K562 (cell line): ENCODE data around the gene TBXAS1. TPM values are rescaled to one million over a fixed set of nuclear protein-coding genes. Genes with fewer than 3 reads are reported as not detected.

ENCODE experiments used
- ATAC-seq: fragments of 200-7000 bp; cut with Tn5 transposase; 3 replicates; pipeline ENCODE4 v1.9.1; 2020; ENCODE audit warnings: moderate library complexity
- BruUV-seq: library from RNA; stranded (reverse); fragments of 400-500 nt; replicated peaks from 2 replicates; lab custom pipeline; 2021; lab: Mats Ljungman, UMichigan
- CTCF ChIA-PET: fragments of 300-600 bp; formaldehyde crosslinking; extraction: SDS; loops from one replicate; lab custom pipeline; 2021; ENCODE audit warnings: low intra/inter-chr PET ratio; lab: Yijun Ruan, JAX
- POLR2A ChIA-PET: fragments of 300-600, 350-650 bp; sonication (Branson Sonifier 250); formaldehyde crosslinking; extraction: SDS; loops from one replicate; lab custom pipeline; 2021; ENCODE audit warnings: antibody characterized with exemption, inconsistent platforms; lab: Yijun Ruan, JAX
- DNase-seq, 4 experiments: peaks; one replicate each; pipeline versions ENCODE4 v3.0.0 to v3.0.0-alpha.2; 2011 to 2018; ENCODE audit warnings: low spot score in 3 of 4, mixed read lengths in 3 of 4; ENCODE audit errors: extremely low read depth in 1 of 4
- FAIRE-seq: peaks from 2 replicates; lab custom pipeline; 2011; peaks lifted over from hg19 to GRCh38; lab: Jason Lieb, UNC
- H2AFZ ChIP-seq: 2 replicates; pipeline ENCODE4 v1.6.0; 2011; ENCODE audit warnings: low read depth, low read length, control low read depth, inconsistent platforms
- H3K27ac ChIP-seq: fragments of 200-600 bp; 3 replicates; pipeline ENCODE4 v1.8.0; 2011; ENCODE audit warnings: low read depth, mild to moderate bottlenecking, control low read depth, inconsistent platforms, low read length, moderate library complexity, mixed read lengths; ENCODE audit errors: extremely low read depth
- H3K27me3 ChIP-seq, 2 experiments: fragments of 300-600 bp in 1 of 2; 2 replicates in 1 of 2; 3 replicates in 1 of 2; pipeline versions ENCODE4 v1.6.0 to v1.8.0; 2011; ENCODE audit warnings: inconsistent platforms in 2 of 2, low read length in 2 of 2, mild to moderate bottlenecking in 1 of 2, mixed read lengths in 1 of 2, moderate library complexity in 1 of 2; ENCODE audit not compliant: control insufficient read depth in 2 of 2, insufficient read depth in 2 of 2
- H3K36me3 ChIP-seq: fragments of 300-600 bp; 3 replicates; pipeline ENCODE4 v1.8.0; 2011; ENCODE audit warnings: mild to moderate bottlenecking, low read length, inconsistent platforms; ENCODE audit not compliant: control insufficient read depth, insufficient read depth
- H3K4me1 ChIP-seq, 2 experiments: fragments of 200-600 bp in 1 of 2; replicated peaks in 1 of 2; 2 replicates in 1 of 2; 3 replicates in 1 of 2; pipeline versions ENCODE4 v1.5.1 to v1.8.0; 2011; ENCODE audit warnings: inconsistent platforms in 2 of 2, low read length in 2 of 2, mild to moderate bottlenecking in 1 of 2, mixed read lengths in 1 of 2, moderate library complexity in 1 of 2; ENCODE audit not compliant: control insufficient read depth in 2 of 2, insufficient read depth in 2 of 2
- H3K4me2 ChIP-seq: 2 replicates; pipeline ENCODE4 v1.6.1; 2011; ENCODE audit warnings: low read length, control low read depth, inconsistent platforms, mixed read lengths; ENCODE audit not compliant: insufficient read depth
- H3K4me3 ChIP-seq: fragments of 200-600 bp; sonication (generic), shearing (Covaris generic); 2 replicates; pipeline ENCODE4 v1.5.1; 2016; ENCODE audit warnings: control low read depth, inconsistent platforms
- H3K79me2 ChIP-seq: fragments of 200-600 bp; 3 replicates; pipeline ENCODE4 v1.8.0; 2011; ENCODE audit warnings: low read length, inconsistent platforms; ENCODE audit not compliant: control insufficient read depth, insufficient read depth
- H3K9ac ChIP-seq, 2 experiments: 2 replicates each; pipeline versions ENCODE4 v1.6.0 to v1.6.1; 2011; ENCODE audit warnings: low read depth in 2 of 2, low read length in 2 of 2, control low read depth in 1 of 2, inconsistent platforms in 1 of 2, mild to moderate bottlenecking in 1 of 2, mixed read lengths in 1 of 2; ENCODE audit not compliant: insufficient read depth in 1 of 2
- H3K9me1 ChIP-seq: one replicate; pipeline ENCODE4 v1.6.0; 2011; ENCODE audit warnings: inconsistent platforms, mild to moderate bottlenecking, low read length, moderate library complexity; ENCODE audit not compliant: control insufficient read depth, insufficient read depth
- H3K9me3 ChIP-seq: replicated peaks from 2 replicates; pipeline ENCODE4 v1.5.1; 2011; ENCODE audit warnings: low read depth, low read length, inconsistent platforms; ENCODE audit not compliant: control insufficient read depth, insufficient read depth
- H4K20me1 ChIP-seq: replicated peaks from 2 replicates; pipeline ENCODE4 v1.6.1; 2011; ENCODE audit warnings: low read length, inconsistent platforms, mixed read lengths; ENCODE audit not compliant: control insufficient read depth, insufficient read depth
- ADNP ChIP-seq: fragments of 200-800 bp; sonication (Bioruptor generic); IDR thresholded peaks from 2 replicates; pipeline ENCODE4 v1.6.1; 2016; ENCODE audit warnings: missing genetic modification characterization, missing compliant biosample characterization
- BCOR ChIP-seq: fragments of 450-650 bp; IDR thresholded peaks from 2 replicates; pipeline ENCODE4 v1.6.1; 2016
- CXXC5 ChIP-seq: fragments of 250-450 bp; sonication (Bioruptor Pico); IDR thresholded peaks from 2 replicates; pipeline ENCODE4 v1.8.0; 2022; ENCODE audit warnings: inconsistent platforms, mild to moderate bottlenecking, moderate library complexity
- DACH1 ChIP-seq: fragments of 450-650 bp; IDR thresholded peaks from 2 replicates; pipeline ENCODE4 v1.6.1; 2018; ENCODE audit not compliant: partially characterized antibody
- EHMT2 ChIP-seq: fragments of 450-650 bp; IDR thresholded peaks from 2 replicates; pipeline ENCODE4 v1.6.1; 2018; ENCODE audit warnings: antibody characterized with exemption
- GTF2F1 ChIP-seq: IDR thresholded peaks from 2 replicates; pipeline ENCODE4 v1.6.1; 2011; ENCODE audit warnings: low read depth, low read length, improper control_type of control experiment
- KDM1A ChIP-seq, 2 experiments: fragments of 450-650 bp; IDR thresholded peaks; 2 replicates each; pipeline ENCODE4 v1.6.1; 2016; ENCODE audit warnings: mild to moderate bottlenecking in 2 of 2
- KLF16 ChIP-seq: IDR thresholded peaks from 2 replicates; pipeline ENCODE4 v1.6.1; 2016; ENCODE audit warnings: antibody characterized with exemption
- PCBP2 ChIP-seq: fragments of 200-400 bp; formaldehyde crosslinking; IDR thresholded peaks from 2 replicates; pipeline ENCODE4 v1.6.1; 2018; ENCODE audit warnings: low read length, low read depth, mild to moderate bottlenecking, moderate library complexity; ENCODE audit not compliant: poor library complexity, severe bottlenecking
- WHSC1 ChIP-seq: IDR thresholded peaks from one replicate; pipeline ENCODE4 v1.6.1; 2012; ENCODE audit warnings: low read length, control low read depth, inconsistent platforms
- ZBTB7A ChIP-seq: IDR thresholded peaks from 2 replicates; pipeline ENCODE4 v1.6.1; 2011; ENCODE audit warnings: low read depth, mild to moderate bottlenecking, low read length, moderate library complexity, borderline replicate concordance; ENCODE audit not compliant: control insufficient read depth
- ZNF146 ChIP-seq: IDR thresholded peaks from one replicate; pipeline ENCODE4 v1.6.1; 2018; ENCODE audit warnings: missing compliant biosample characterization; ENCODE audit not compliant: unreplicated experiment
- ZNF175 ChIP-seq: fragments of 200-800 bp; sonication (Bioruptor generic); IDR thresholded peaks from 2 replicates; pipeline ENCODE4 v1.6.1; 2016; ENCODE audit warnings: low read depth, mild to moderate bottlenecking, missing genetic modification characterization, missing compliant biosample characterization
- ZNF384 ChIP-seq: IDR thresholded peaks from 2 replicates; pipeline ENCODE4 v1.6.1; 2012; ENCODE audit warnings: low read depth, low read length, improper control_type of control experiment
- ZSCAN29 ChIP-seq: fragments of 450-650 bp; IDR thresholded peaks from 2 replicates; pipeline ENCODE4 v1.6.1; 2017
- WGBS: fragments of 100-300 bp; shearing (Covaris generic); methylation state at CpG from one replicate; pipeline ENCODE4 v1.1.6; 2016; ENCODE audit warnings: low coverage, mixed read lengths; ENCODE audit not compliant: insufficient coverage; ENCODE audit errors: missing lambda C conversion rate; 5-methylcytosine and 5-hydroxymethylcytosine counted together
- in situ Hi-C: fragments of 300-500 bp; cut with MboI; formaldehyde crosslinking; loops from 4 replicates; pipeline ENCODE4 v1.15.0; 2018; ENCODE audit warnings: inconsistent platforms, mixed read lengths
- intact Hi-C: fragments of 100-400 bp; cut with micrococcal nuclease; formaldehyde crosslinking; loops from 2 replicates; pipeline ENCODE4 v1.14.2; 2022
- polyA plus RNA-seq, 8 experiments: library from polyadenylated mRNA; depleted of rRNA in 4 of 8; stranded (reverse) in 5 of 8; unstranded in 3 of 8; fragments of >200 nt; fragmentation: Nextera tagmentation in 2 of 8; fragmentation: Illumina TruSeq in 1 of 8; extraction: Ambion mirVana in 2 of 8; extraction: Trizol in 1 of 8; gene quantifications; 2 replicates each; pipeline versions ENCODE4 v1.2.1 to v1.2.3, GENCODE V29; 2011 to 2014; ENCODE audit warnings: inconsistent platforms in 1 of 8, missing spikeins in 1 of 8
- total RNA-seq, 7 experiments: library from RNA; depleted of rRNA in 6 of 7; stranded (reverse); fragments of >200 nt in 6 of 7; fragmentation: Illumina TruSeq in 2 of 7; extraction: Trizol in 2 of 7; gene quantifications; 2 replicates each; pipeline versions ENCODE4 v1.2.1 to v1.2.3, GENCODE V29; 2011 to 2021; ENCODE audit warnings: low replicate concordance in 1 of 7

Gene TBXAS1
- total and polyA plus RNA-seq, 9 of the 15 experiments (the other 6 are each of a cell fraction or from before 2014, with no cell fraction given), result 1.1 to 8.3 (median 1.9) TPM

GRCh38 chr7:139946533-139946932 is 117.5 kb downstream of the TBXAS1 start (continued):
- TF ChIP-seq DACH1, result no peak
- no peak for TF ChIP-seq GTF2F1

GRCh38 chr7:139947021-139947420 is 118.0 kb downstream of the TBXAS1 start:
- no peak for DNase-seq
- 0 out of 2 replicates have a peak, but pooled peaks cover 3% of the 10 kb centered on the region for H3K9me3 ChIP-seq
- TF ChIP-seq BCOR (0 out of 2 replicates have a peak, but pooled peaks have one; percentile 22), ZNF384 (no peak), ZBTB7A (no peak), KDM1A (IDR thresholded peaks at IDR 0.05) (0 out of 4 replicates have a peak, but pooled peaks of 1 of the 2 experiments have one; percentile 11), WHSC1 (no peak), ADNP (0 out of 2 replicates have a peak, but pooled peaks have one; percentile 26), ZNF175 (CRISPR knock-in tag) (no peak), ZNF146 (peak; percentile 93), KLF16 (no peak), EHMT2 (no peak), CXXC5 (no peak), ZSCAN29 (no peak), PCBP2 (no peak)
- no peak overlapping the region for H3K9ac ChIP-seq
- BruUV-seq, result no TSS peak
- no peaks in the 10 kb centered on the region for H3K27me3 ChIP-seq
- H3K79me2 ChIP-seq, result no peaks in the 10 kb centered on the region
- in situ Hi-C loops, result no loop called here
- H3K4me2 ChIP-seq, result no peak overlapping the region
- intact Hi-C loops, result no loop called here
- WGBS, result 82% methylated on average over 3 of the region's 3 CpGs
- no peaks in the 10 kb centered on the region for H3K4me1 ChIP-seq
- no peak overlapping the region for H2AFZ ChIP-seq
- ATAC-seq, result no peak
- H3K9me1 ChIP-seq, result no peaks in the 10 kb centered on the region
- no peak for FAIRE-seq
- ChIA-PET CTCF (no interaction called here), POLR2A (interaction anchor here (0.9 to 1.5 kb wide), 3 partner anchors 12 to 30 kb away, joined by 5 read pairs; no protein-coding TSS in a partner anchor)
- no peaks in the 10 kb centered on the region for H4K20me1 ChIP-seq
- H3K4me3 ChIP-seq, result no peak overlapping the region
- H3K36me3 ChIP-seq, result peaks cover 21% of the 10 kb centered on the region
- no peak overlapping the region for H3K27ac ChIP-seq
